Esophagus (tissue), 2 donors: Measurements from ENCODE around the gene PLLP. TPM values are rescaled to one million over a fixed set of nuclear protein-coding genes. Genes with fewer than 3 reads are reported as not detected.

Source experiments
- H3K27ac ChIP-seq, 2 donors: one replicate each; pipeline ENCODE4 v1.5.1; 2013; ENCODE audit warnings: low read depth in 2 of 2, mild to moderate bottlenecking in 2 of 2, inconsistent platforms in 1 of 2, low read length in 1 of 2, moderate library complexity in 1 of 2
- H3K27me3 ChIP-seq, 2 donors: one replicate each; pipeline ENCODE4 v1.6.1; 2013; ENCODE audit warnings: low read length in 2 of 2, control low read depth in 1 of 2, mild to moderate bottlenecking in 1 of 2; ENCODE audit not compliant: insufficient read depth in 2 of 2, control insufficient read depth in 1 of 2
- H3K36me3 ChIP-seq, 2 donors: one replicate each; pipeline ENCODE4 v1.6.1; 2013; ENCODE audit warnings: low read length in 1 of 2; ENCODE audit not compliant: control insufficient read depth in 2 of 2, insufficient read depth in 2 of 2
- H3K4me1 ChIP-seq, 2 donors: one replicate each; pipeline ENCODE4 v1.6.1; 2013; ENCODE audit warnings: low read length in 1 of 2; ENCODE audit not compliant: control insufficient read depth in 2 of 2, insufficient read depth in 2 of 2
- H3K4me3 ChIP-seq, 2 donors: one replicate each; pipeline ENCODE4 v1.5.1; 2013; ENCODE audit warnings: low read length in 2 of 2, mild to moderate bottlenecking in 2 of 2, low read depth in 1 of 2, moderate library complexity in 1 of 2
- H3K9me3 ChIP-seq, 2 donors: one replicate each; pipeline ENCODE4 v1.6.1; 2013; ENCODE audit warnings: mild to moderate bottlenecking in 2 of 2, low read depth in 1 of 2, low read length in 1 of 2, moderate library complexity in 1 of 2; ENCODE audit not compliant: control insufficient read depth in 2 of 2, insufficient read depth in 1 of 2
- WGBS, 2 donors: extraction: QIAGEN DNeasy Blood & Tissue Kit; methylation state at CpG; one replicate each; pipeline ENCODE4 v1.1.7; 2013; 5-methylcytosine and 5-hydroxymethylcytosine counted together
- polyA plus RNA-seq, 2 donors: library from polyadenylated mRNA; stranded (reverse); fragments of 200-250 nt; gene quantifications; one replicate each; pipeline ENCODE4 v1.2.3, GENCODE V29; 2013
- donor health status: healthy with polysubstance abuse.
- donor health status: Bipolar disorder and iron deficiency.

Gene PLLP
- polyA plus RNA-seq, 2 donors, result 18.1 to 28.0 TPM

GRCh38 chr16:57303910-57304168 lies 19.4 kb upstream of the PLLP start:
- Histone ChIP-seq H3K36me3 (no peaks in the 10 kb centered on the region), H3K9me3 (no peaks in the 10 kb centered on the region), H3K27me3 (no peaks in the 10 kb centered on the region), H3K4me3 (no peak overlapping the region), H3K27ac (peak overlapping the region; percentile 12 to 51), H3K4me1 (peaks cover 0 to 6% of the 10 kb centered on the region in 2 donors)
- 86% methylated on average over 4 of the region's 4 CpGs for WGBS, 2 donors

- WGBS, 2 donors, result 93 to 94% methylated on average over 4 of the region's 4 CpGs
- H3K27ac ChIP-seq, result peak overlapping the region; percentile 12 to 50
- H3K4me3 ChIP-seq, result no peak overlapping the region
- H3K4me1 ChIP-seq, result peaks cover 0 to 6% of the 10 kb centered on the region in 2 donors
- H3K36me3 ChIP-seq, result no peaks in the 10 kb centered on the region
- H3K9me3 ChIP-seq, result no peaks in the 10 kb centered on the region
- H3K27me3 ChIP-seq, result no peaks in the 10 kb centered on the region
Observed at GRCh38 chr16:57303021-57303909, 18.8 kb upstream of the PLLP start.

GRCh38 chr16:57301126-57301817 lies 16.8 kb upstream of the PLLP start:
- Histone ChIP-seq H3K36me3 (no peaks in the 10 kb centered on the region), H3K27ac (peak overlapping the region in 1 of 2 donors; percentile 60), H3K4me1 (peaks cover 0 to 8% of the 10 kb centered on the region in 2 donors), H3K9me3 (no peaks in the 10 kb centered on the region), H3K4me3 (no peak overlapping the region), H3K27me3 (no peaks in the 10 kb centered on the region)
- WGBS, 2 donors, result 40 to 42% methylated on average over 19 of the region's 19 CpGs

GRCh38 chr16:57300387-57301125 lies 16.1 kb upstream of the PLLP start:
- no peaks in the 10 kb centered on the region for H3K9me3 ChIP-seq
- 2 to 4% methylated on average over 36 of the region's 36 CpGs for WGBS, 2 donors
- H3K27ac ChIP-seq, result peak overlapping the region; percentile 60 to 84
- peaks cover 0 to 8% of the 10 kb centered on the region in 2 donors for H3K4me1 ChIP-seq
- H3K4me3 ChIP-seq, result peak overlapping the region in 1 of 2 donors; percentile 38
- H3K36me3 ChIP-seq, result no peaks in the 10 kb centered on the region
- H3K27me3 ChIP-seq, result no peaks in the 10 kb centered on the region

- Histone ChIP-seq H3K27me3 (no peaks in the 10 kb centered on the region), H3K4me1 (peaks cover 0 to 8% of the 10 kb centered on the region in 2 donors), H3K4me3 (peak overlapping the region; percentile 20 to 38), H3K9me3 (no peaks in the 10 kb centered on the region), H3K36me3 (no peaks in the 10 kb centered on the region), H3K27ac (peak overlapping the region; percentile 84 to 93)
- WGBS, 2 donors, result 0% methylated on average over 35 of the region's 35 CpGs
Observed at GRCh38 chr16:57299719-57300386, 15.4 kb upstream of the PLLP start.

GRCh38 chr16:57299009-57299718 lies 14.7 kb upstream of the PLLP start:
- WGBS, 2 donors, result 17 to 22% methylated on average over 14 of the region's 14 CpGs
- Histone ChIP-seq H3K4me3 (peak overlapping the region; percentile 20 to 38), H3K4me1 (peaks cover 0 to 8% of the 10 kb centered on the region in 2 donors), H3K9me3 (no peaks in the 10 kb centered on the region), H3K27ac (peak overlapping the region; percentile 84 to 93), H3K36me3 (no peaks in the 10 kb centered on the region), H3K27me3 (no peaks in the 10 kb centered on the region)

- Histone ChIP-seq H3K4me3 (no peak overlapping the region), H3K4me1 (peaks cover 0 to 8% of the 10 kb centered on the region in 2 donors), H3K9me3 (no peaks in the 10 kb centered on the region), H3K36me3 (no peaks in the 10 kb centered on the region), H3K27ac (no peak overlapping the region), H3K27me3 (no peaks in the 10 kb centered on the region)
- WGBS, 2 donors, result 38 to 56% methylated on average over 13 of the region's 13 CpGs
Observed at GRCh38 chr16:57297856-57298255, 13.4 kb upstream of the PLLP start.

- Histone ChIP-seq H3K9me3 (no peaks in the 10 kb centered on the region), H3K4me3 (no peak overlapping the region), H3K4me1 (no peaks in the 10 kb centered on the region), H3K27ac (peak overlapping the region in 1 of 2 donors; percentile 41), H3K36me3 (no peaks in the 10 kb centered on the region), H3K27me3 (no peaks in the 10 kb centered on the region)
- 72 to 76% methylated on average over 14 of the region's 14 CpGs for WGBS, 2 donors
Observed at GRCh38 chr16:57289391-57290257, 5.2 kb upstream of the PLLP start.
